Right renal pelvis (tissue), 4 donors: ENCODE data around the gene MRPL54. TPM values are rescaled to one million over a fixed set of nuclear protein-coding genes. Genes with fewer than 3 reads are reported as not detected.

ENCODE experiments used
- DNase-seq, 4 donors: peaks; one replicate each; pipeline ENCODE4 v3.0.0-alpha.2; 2013; ENCODE audit warnings: low read depth in 4 of 4, low spot score in 3 of 4, missing footprints in 1 of 4
- polyA plus RNA-seq, 4 donors: library from polyadenylated mRNA; unstranded; fragments of 120-200 nt; gene quantifications; one replicate each; pipeline ENCODE4 v1.2.1, GENCODE V29; 2013; ENCODE audit not compliant: insufficient read length in 4 of 4

Gene MRPL54
- 10 to 100 TPM; 32.1 to 43.9 (median 38.1) TPM for polyA plus RNA-seq

- DNase-seq, result peak; percentile 99 to 100 (median 99)
Measured at GRCh38 chr19:3762501-3763459, at the start of gene MRPL54. Gene MRPL54, plus strand, starts transcription at chr19:3762682. Its CDS starts 19 bp downstream, at chr19:3762701.

GRCh38 chr19:3716147-3716668, 46.3 kb upstream of the MRPL54 start:
- DNase-seq, result no peak

- DNase-seq, result no peak
Measured at GRCh38 chr19:3719868-3720267, 42.6 kb upstream of the MRPL54 start.

GRCh38 chr19:3720349-3720917, 42.0 kb upstream of the MRPL54 start:
- no peak for DNase-seq

- peak; percentile 63 to 79 (median 68) for DNase-seq
Measured at GRCh38 chr19:3721131-3721886, 41.2 kb upstream of the MRPL54 start.

- no peak for DNase-seq
Measured at GRCh38 chr19:3721887-3722442, 40.5 kb upstream of the MRPL54 start.

- DNase-seq, result no peak
Measured at GRCh38 chr19:3722443-3723109, 39.9 kb upstream of the MRPL54 start.

GRCh38 chr19:3723110-3723488, 39.4 kb upstream of the MRPL54 start:
- DNase-seq, result no peak

GRCh38 chr19:3723883-3724282, 38.6 kb upstream of the MRPL54 start:
- DNase-seq, result no peak

GRCh38 chr19:3725121-3725520, 37.4 kb upstream of the MRPL54 start:
- no peak for DNase-seq

- DNase-seq, result peak in 3 of 4 donors; percentile 45 to 71 (median 61)
Measured at GRCh38 chr19:3725640-3726310, 36.7 kb upstream of the MRPL54 start.

- no peak for DNase-seq
Measured at GRCh38 chr19:3730457-3730958, 32.0 kb upstream of the MRPL54 start.

- no peak for DNase-seq
Measured at GRCh38 chr19:3732108-3732507, 30.4 kb upstream of the MRPL54 start.

- no peak for DNase-seq
Measured at GRCh38 chr19:3733549-3734309, 28.8 kb upstream of the MRPL54 start.

GRCh38 chr19:3734310-3734600, 28.2 kb upstream of the MRPL54 start:
- DNase-seq, result no peak

GRCh38 chr19:3736106-3736724, 26.3 kb upstream of the MRPL54 start:
- no peak for DNase-seq

- DNase-seq, result no peak
Measured at GRCh38 chr19:3737487-3738205, 24.8 kb upstream of the MRPL54 start.
